ENCODE measurements around the gene SOX6.

DNA sequence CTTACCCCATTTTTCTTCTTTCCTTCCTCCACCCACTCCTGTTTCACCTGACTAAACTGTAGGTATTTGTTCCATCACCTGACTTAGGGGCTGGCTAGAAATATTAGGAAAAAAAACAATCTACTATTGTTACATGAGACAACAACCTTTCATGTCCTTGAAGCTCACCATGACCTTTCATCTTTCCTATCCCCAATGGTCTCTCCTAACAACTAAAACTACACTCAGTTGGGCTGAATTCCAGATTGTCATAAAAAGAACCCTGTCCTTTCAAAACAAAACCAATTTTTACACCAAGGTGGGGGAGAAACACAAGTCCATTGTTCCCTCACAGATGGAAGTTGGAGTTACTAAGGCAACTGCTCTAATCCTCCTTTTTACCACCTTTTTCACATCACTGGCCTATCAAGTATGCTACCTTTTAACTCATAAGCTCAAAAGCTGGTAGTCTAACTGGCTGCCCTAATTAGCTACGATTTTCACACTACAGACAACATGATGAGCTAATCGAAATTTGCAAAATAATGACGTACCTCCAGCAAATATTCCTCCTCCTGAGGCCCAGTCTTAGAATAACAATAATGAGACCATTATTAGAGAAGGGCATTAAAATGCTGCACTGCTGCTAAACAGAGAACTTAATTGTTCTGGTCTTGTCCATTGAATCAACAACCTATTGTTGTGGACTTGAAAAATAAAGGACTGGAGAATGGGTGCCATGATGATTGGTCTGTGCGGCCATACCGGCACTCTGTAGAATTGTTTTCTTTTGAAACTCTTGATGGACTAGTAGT, 46.5 kb upstream of the SOX6 start:
- TF ChIP-seq, protein P1, sequence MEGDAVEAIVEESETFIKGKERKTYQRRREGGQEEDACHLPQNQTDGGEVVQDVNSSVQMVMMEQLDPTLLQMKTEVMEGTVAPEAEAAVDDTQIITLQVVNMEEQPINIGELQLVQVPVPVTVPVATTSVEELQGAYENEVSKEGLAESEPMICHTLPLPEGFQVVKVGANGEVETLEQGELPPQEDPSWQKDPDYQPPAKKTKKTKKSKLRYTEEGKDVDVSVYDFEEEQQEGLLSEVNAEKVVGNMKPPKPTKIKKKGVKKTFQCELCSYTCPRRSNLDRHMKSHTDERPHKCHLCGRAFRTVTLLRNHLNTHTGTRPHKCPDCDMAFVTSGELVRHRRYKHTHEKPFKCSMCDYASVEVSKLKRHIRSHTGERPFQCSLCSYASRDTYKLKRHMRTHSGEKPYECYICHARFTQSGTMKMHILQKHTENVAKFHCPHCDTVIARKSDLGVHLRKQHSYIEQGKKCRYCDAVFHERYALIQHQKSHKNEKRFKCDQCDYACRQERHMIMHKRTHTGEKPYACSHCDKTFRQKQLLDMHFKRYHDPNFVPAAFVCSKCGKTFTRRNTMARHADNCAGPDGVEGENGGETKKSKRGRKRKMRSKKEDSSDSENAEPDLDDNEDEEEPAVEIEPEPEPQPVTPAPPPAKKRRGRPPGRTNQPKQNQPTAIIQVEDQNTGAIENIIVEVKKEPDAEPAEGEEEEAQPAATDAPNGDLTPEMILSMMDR (IDR thresholded peaks at IDR 0.05) = no peak
- TF ChIP-seq EZH2 (IDR thresholded peaks at IDR 0.05) = no peak
